Esophagus (tissue), 2 donors: Measurements from ENCODE around the gene KDSR. TPM values are rescaled to one million over a fixed set of nuclear protein-coding genes. Genes with fewer than 3 reads are reported as not detected.

Experiments
- H3K27ac ChIP-seq, 2 donors: one replicate each; pipeline ENCODE4 v1.5.1; 2013; ENCODE audit warnings: low read depth in 2 of 2, mild to moderate bottlenecking in 2 of 2, inconsistent platforms in 1 of 2, low read length in 1 of 2, moderate library complexity in 1 of 2
- H3K27me3 ChIP-seq, 2 donors: one replicate each; pipeline ENCODE4 v1.6.1; 2013; ENCODE audit warnings: low read length in 2 of 2, control low read depth in 1 of 2, mild to moderate bottlenecking in 1 of 2; ENCODE audit not compliant: insufficient read depth in 2 of 2, control insufficient read depth in 1 of 2
- H3K36me3 ChIP-seq, 2 donors: one replicate each; pipeline ENCODE4 v1.6.1; 2013; ENCODE audit warnings: low read length in 1 of 2; ENCODE audit not compliant: control insufficient read depth in 2 of 2, insufficient read depth in 2 of 2
- H3K4me1 ChIP-seq, 2 donors: one replicate each; pipeline ENCODE4 v1.6.1; 2013; ENCODE audit warnings: low read length in 1 of 2; ENCODE audit not compliant: control insufficient read depth in 2 of 2, insufficient read depth in 2 of 2
- H3K4me3 ChIP-seq, 2 donors: one replicate each; pipeline ENCODE4 v1.5.1; 2013; ENCODE audit warnings: low read length in 2 of 2, mild to moderate bottlenecking in 2 of 2, low read depth in 1 of 2, moderate library complexity in 1 of 2
- H3K9me3 ChIP-seq, 2 donors: one replicate each; pipeline ENCODE4 v1.6.1; 2013; ENCODE audit warnings: mild to moderate bottlenecking in 2 of 2, low read depth in 1 of 2, low read length in 1 of 2, moderate library complexity in 1 of 2; ENCODE audit not compliant: control insufficient read depth in 2 of 2, insufficient read depth in 1 of 2
- WGBS, 2 donors: extraction: QIAGEN DNeasy Blood & Tissue Kit; methylation state at CpG; one replicate each; pipeline ENCODE4 v1.1.7; 2013; 5-methylcytosine and 5-hydroxymethylcytosine counted together
- polyA plus RNA-seq, 2 donors: library from polyadenylated mRNA; stranded (reverse); fragments of 200-250 nt; gene quantifications; one replicate each; pipeline ENCODE4 v1.2.3, GENCODE V29; 2013
- donor health status: healthy with polysubstance abuse.
- donor health status: Bipolar disorder and iron deficiency.

Gene KDSR
- polyA plus RNA-seq, 2 donors = 9.8 to 17.9 TPM

DNA sequence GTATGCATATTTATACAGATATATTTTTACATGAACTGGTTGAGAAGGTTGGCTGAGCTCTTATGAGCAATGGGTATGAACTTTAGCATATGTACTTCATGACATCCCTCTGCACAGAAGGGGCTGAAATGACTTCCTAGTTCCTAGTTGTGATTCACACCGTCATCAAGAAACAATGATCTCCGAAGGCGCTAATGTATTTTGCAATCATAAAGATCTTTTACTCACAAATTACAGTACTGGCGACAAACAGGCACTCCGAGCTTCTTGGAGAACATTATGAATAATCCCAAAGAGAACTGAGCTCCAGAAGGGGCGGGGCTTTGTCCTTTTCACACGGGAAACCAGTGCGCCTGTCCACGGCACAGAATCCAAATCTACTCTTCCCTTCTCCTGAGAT, 65.6 kb downstream of the KDSR start:
- no peaks in the 10 kb centered on the region for H3K27me3 ChIP-seq
- no peak overlapping the region for H3K4me3 ChIP-seq
- no peak overlapping the region for H3K27ac ChIP-seq
- peaks cover 0 to 2% of the 10 kb centered on the region in 2 donors for H3K36me3 ChIP-seq
- peaks cover 0 to 7% of the 10 kb centered on the region in 2 donors for H3K4me1 ChIP-seq
- no peaks in the 10 kb centered on the region for H3K9me3 ChIP-seq
- WGBS, 2 donors = 72 to 79% methylated on average over 9 of the region's 9 CpGs

DNA sequence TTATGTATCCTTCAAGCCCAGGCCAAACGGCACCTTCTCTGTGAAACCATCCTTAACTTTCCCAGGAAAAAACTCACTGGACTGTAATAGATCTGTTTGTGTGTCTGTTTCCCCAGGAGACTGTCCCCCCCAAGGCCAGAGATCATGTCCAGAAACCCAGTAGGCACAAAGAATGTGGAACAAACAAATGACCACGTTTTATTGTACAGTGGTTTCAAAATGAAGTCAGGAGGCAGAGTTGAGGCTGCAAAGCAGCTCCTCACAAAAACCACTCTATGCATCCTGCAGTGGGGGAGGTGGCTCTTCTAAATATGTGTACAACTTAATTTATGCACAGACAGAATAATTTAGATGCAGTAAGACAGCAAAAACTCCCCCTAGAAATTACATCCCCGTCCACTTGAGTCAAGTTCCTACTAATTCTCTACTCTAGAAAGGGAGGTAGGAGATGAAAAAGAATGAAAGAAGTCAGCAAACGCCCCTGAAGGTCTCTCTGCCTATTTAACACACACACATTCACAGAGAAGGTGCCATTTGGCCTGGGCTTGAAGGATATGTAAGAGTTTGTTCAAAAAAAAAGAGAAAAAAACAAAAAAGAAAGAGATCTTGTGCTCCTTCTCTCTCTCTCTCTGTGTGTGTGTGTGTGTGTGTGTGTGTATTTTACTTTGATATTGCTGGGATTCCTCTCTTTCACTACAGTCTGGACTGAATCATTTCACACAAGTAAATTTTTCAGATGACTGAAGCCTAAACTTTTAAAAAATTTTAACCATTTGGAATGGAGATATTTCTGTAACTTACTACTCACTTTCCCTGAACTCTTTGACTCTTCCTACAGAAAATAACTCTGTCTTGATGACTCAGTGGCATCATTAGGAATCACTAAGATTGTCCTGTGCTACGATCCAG, 66.9 kb downstream of the KDSR start:
- peak overlapping the region in 1 of 2 donors; percentile 37 for H3K27ac ChIP-seq
- no peaks in the 10 kb centered on the region for H3K9me3 ChIP-seq
- WGBS, 2 donors = 68 to 70% methylated on average over 5 of the region's 5 CpGs
- H3K36me3 ChIP-seq = peaks cover 0 to 2% of the 10 kb centered on the region in 2 donors
- H3K4me1 ChIP-seq = peaks cover 0 to 7% of the 10 kb centered on the region in 2 donors
- no peaks in the 10 kb centered on the region for H3K27me3 ChIP-seq
- H3K4me3 ChIP-seq = no peak overlapping the region

DNA sequence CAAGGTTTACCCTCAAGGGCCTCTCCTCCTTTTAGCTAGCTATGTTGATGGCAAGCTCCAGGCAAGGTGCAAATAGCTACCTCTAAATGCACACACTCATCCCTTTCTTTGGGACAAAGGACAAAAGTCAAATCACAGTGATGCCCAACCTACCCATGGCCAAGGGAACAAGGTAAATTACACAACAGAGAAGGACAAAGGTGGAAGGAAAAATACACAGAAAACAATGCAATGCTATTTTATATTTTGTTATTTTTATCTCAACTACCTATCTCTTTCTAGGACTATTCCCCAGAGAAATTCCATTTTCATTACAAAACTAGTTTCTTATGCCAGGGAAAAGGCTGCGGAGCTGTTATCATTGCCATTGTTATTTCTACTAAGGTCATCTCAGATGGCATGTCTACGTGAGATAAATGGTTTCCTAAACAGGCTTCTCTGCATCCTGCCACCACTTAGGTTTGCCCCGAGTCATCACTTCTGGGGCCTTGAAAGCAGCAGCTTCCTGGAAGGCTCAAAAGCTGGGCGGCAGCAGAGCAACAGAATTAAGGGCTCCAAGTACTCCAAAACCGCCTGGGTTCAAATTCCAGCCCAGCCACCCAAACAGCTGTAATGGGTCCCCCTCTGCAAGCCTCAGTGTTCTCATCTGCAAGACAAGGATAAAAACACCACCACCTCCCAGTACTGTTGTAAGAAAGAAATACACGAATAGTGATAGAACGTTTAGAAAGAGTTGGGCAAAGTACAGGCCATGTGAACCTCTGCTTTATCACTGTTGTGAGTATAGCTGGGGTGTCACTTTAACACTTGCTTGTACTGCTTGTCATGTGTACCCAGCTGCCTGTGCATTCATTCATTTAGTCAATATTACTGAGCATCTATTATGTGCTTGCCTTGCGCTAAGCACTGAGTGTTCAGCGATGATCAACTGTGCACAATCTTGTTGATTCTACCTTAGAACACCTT, 68.3 kb downstream of the KDSR start:
- H3K4me3 ChIP-seq = no peak overlapping the region
- no peaks in the 10 kb centered on the region for H3K36me3 ChIP-seq
- WGBS, 2 donors = 76 to 77% methylated on average over 9 of the region's 9 CpGs
- H3K27ac ChIP-seq = peak overlapping the region in 1 of 2 donors; percentile 15
- no peaks in the 10 kb centered on the region for H3K9me3 ChIP-seq
- H3K4me1 ChIP-seq = peaks cover 0 to 7% of the 10 kb centered on the region in 2 donors
- no peaks in the 10 kb centered on the region for H3K27me3 ChIP-seq

DNA sequence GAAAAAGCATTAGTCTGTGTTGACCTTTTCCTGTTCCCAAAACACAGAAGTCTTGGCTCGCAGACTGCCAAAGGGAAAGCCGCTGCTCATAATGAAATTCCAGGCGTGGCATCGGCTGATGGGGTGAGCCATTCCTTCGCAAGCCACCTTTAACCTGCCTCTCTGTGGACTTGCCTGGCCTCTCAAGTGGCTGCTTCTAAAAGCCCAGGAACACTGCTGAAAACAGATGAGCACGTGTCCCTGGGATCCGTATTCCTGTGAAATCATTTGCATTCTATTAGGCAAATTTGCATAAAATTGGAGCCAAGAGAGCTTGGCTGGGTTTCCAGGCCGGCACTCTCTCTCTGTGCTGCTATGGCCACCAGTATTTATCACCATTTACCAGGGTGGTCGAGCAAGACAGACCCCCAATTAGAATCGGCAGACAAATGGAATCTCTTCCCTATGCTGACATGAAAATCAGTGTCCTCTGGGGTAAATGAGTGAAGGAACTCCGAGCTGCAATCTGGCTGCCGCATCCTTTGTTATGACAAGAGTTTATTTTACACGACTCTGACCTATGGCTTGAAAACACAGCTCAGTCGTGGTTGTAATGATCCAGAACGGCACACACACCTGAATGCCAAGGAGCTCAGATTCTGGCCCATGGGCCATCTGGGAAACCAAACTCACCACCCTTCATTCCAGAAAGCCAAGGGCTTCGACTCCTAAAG, 69.2 kb downstream of the KDSR start:
- Histone ChIP-seq H3K27me3 (no peaks in the 10 kb centered on the region), H3K9me3 (no peaks in the 10 kb centered on the region), H3K36me3 (peaks cover 0 to under 1% of the 10 kb centered on the region in 2 donors), H3K4me3 (no peak overlapping the region), H3K4me1 (peaks cover 0 to 7% of the 10 kb centered on the region in 2 donors), H3K27ac (peak overlapping the region; percentile 15)
- WGBS, 2 donors = 59 to 63% methylated on average over 16 of the region's 16 CpGs

DNA sequence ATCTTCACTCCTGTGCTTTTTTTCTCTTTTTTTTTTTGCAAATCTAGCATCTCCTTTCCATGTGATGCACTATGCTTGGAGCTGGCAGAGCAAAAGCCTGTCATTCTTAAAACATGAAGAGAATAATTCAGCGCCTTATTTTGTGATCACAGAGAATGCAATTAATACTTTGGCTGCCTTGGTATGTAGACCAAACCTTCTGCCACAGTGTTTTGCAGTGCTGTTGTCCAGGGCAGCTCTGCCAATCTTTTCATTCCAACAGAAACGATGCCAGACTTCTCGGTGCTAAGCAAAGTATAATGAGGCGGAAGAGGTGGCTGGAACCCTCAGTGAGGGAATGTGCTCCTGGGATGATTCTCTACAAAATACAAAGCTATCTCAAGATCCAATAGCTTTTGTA, 73.1 kb downstream of the KDSR start:
- Histone ChIP-seq H3K36me3 (peaks cover 0 to 2% of the 10 kb centered on the region in 2 donors), H3K9me3 (no peaks in the 10 kb centered on the region), H3K27me3 (no peaks in the 10 kb centered on the region), H3K27ac (no peak overlapping the region), H3K4me1 (peaks cover 0 to 2% of the 10 kb centered on the region in 2 donors), H3K4me3 (no peak overlapping the region)
- 64% methylated on average over 4 of the region's 4 CpGs for WGBS, 2 donors

DNA sequence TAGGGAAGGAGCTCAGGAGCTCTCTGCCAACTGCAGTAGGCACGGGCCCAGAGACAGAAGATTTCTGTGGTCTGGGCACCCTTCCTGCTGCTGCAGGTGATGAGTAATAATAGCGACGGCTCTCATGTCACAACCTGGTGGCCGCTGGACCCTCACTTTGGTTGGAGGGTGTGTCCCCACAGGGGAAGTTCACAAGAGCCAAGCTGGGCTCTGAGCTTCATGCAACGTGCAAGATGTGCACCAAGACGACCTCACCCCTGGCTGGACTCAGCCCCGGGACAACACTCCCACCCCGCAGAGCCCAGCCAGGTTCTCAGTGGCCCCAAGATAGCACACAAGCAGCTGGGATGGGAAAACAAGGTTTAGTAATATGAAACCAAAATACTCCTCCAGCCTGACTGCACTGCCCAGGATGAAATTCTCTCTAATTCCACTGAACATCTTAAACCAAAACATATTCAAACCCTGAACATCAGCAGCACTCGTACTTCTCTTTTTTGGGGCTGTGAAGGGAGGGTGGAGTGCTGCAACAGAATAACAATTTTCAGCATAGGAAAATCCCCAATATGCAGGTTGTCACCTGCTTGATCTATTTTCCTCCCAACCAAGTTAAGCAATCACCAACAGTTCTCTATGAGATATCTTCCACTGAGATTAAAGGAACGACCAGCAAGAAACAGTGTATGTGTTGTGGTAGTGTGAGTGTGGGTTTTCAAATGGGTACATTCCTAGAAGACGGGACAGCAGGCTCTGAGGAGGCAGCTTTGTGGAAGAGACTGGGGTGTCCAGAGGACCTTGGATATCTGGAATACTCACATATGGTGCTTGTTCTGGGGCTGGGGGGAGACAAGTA, 73.9 kb downstream of the KDSR start:
- no peaks in the 10 kb centered on the region for H3K9me3 ChIP-seq
- 58 to 68% methylated on average over 11 of the region's 11 CpGs for WGBS, 2 donors
- no peak overlapping the region for H3K4me3 ChIP-seq
- peaks cover 0 to 2% of the 10 kb centered on the region in 2 donors for H3K4me1 ChIP-seq
- peak overlapping the region in 1 of 2 donors; percentile 9 for H3K27ac ChIP-seq
- no peaks in the 10 kb centered on the region for H3K27me3 ChIP-seq
- peaks cover 0 to 2% of the 10 kb centered on the region in 2 donors for H3K36me3 ChIP-seq

DNA sequence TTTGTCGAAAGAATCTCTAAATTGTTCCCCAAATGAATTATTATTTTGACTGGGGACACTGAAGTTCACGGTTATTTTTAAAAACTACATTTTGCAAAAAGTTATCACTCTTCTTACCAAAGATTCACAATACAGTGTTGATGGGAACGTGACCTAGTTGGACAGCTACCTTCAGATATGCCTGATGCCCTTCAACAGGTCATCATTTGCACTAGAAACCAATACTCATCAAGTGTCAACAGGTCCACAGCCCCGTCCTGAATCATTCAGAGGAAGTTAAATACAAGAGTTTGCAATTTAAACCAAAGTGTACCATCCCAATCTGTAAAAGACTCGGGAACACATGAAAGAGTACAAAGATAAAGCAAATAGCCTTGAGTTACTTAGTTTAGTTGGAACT, 75.7 kb downstream of the KDSR start:
- Histone ChIP-seq H3K27me3 (no peaks in the 10 kb centered on the region), H3K27ac (no peak overlapping the region), H3K36me3 (peaks cover 0 to 2% of the 10 kb centered on the region in 2 donors), H3K4me1 (no peaks in the 10 kb centered on the region), H3K4me3 (no peak overlapping the region), H3K9me3 (no peaks in the 10 kb centered on the region)
- whole genome bisulfite sequencing, 2 donors = 86 to 91% methylated on average over 5 of the region's 5 CpGs

DNA sequence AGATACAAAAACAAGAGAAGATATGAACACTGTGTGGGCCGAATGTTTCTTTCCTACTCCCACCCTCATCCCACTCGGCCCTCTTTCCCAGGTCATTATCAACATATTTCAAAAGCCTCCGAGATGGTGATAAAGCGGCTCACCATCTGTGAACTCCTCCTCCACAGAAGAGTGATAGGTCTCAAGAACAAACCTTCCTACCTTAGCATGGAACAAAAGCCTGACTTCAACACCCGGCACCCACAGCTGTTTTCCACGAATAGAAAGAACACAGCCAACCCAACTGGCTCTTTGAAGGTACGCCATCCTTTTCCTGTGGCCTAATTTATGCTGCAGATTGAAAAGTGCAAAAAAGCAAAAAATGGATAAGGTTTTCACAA, 76.2 kb downstream of the KDSR start:
- Histone ChIP-seq H3K27me3 (no peaks in the 10 kb centered on the region), H3K27ac (no peak overlapping the region), H3K9me3 (no peaks in the 10 kb centered on the region), H3K4me3 (no peak overlapping the region), H3K36me3 (peaks cover 0 to 2% of the 10 kb centered on the region in 2 donors), H3K4me1 (no peaks in the 10 kb centered on the region)
- WGBS, 2 donors = 77 to 88% methylated on average over 7 of the region's 7 CpGs
